GM12864 (cell line): ENCODE results near the gene NLRP9.

Experiments
- DNase-seq: peaks from one replicate; pipeline ENCODE4 v3.0.0-alpha.2; 2011; ENCODE audit warnings: low read depth
- H3K4me3 ChIP-seq: 2 replicates; pipeline ENCODE4 v1.5.1; 2011; ENCODE audit warnings: mild to moderate bottlenecking, low read depth, low read length, control low read depth
- TF ChIP-seq, protein P1 (sequence below): IDR thresholded peaks from 2 replicates; pipeline ENCODE4 v1.5.1; 2011; ENCODE audit warnings: low read depth, mild to moderate bottlenecking, moderate library complexity, low read length, control low read depth, inconsistent platforms; ENCODE audit errors: missing control alignments

NLRP9 gene

DNA sequence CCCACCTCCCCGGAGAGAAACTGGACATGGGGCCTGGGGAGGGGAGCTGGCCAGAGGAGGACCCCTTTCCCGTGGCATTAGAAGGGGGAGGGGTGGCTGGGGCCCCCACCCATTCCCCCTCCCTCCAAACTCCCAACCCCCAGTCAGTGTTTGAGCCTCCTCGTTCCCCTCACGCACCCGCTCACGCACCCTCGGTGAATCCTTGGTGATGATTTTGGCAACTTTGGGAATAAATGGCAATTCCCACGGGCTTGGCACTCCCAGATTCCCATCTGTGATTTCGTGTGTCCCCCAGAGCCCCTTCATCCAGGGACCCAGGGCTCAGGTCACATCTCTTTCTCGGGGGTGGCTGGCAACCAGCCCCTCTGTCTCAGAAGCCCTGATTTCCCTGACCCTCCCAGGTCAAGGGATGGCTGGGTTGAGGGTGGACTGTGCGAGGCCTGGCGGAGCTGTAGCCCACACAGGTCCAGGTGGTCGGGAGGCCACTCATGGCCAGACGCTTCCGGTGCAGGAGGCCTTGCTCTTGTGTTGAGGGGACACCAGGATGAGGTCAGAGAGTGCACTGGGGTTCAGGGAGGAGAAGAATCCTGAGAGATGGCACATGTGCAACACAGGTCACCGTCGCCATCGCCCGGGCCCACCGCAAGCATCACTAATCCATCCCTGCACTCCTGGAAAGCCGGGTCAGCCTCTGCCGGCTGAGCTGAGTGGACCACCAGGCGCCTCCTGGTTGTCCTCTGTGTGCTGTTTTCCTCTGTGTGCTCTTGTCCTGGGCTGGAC is 42.5 kb downstream of the NLRP9 start:
- no peak overlapping the region for H3K4me3 ChIP-seq
- TF ChIP-seq, protein P1, sequence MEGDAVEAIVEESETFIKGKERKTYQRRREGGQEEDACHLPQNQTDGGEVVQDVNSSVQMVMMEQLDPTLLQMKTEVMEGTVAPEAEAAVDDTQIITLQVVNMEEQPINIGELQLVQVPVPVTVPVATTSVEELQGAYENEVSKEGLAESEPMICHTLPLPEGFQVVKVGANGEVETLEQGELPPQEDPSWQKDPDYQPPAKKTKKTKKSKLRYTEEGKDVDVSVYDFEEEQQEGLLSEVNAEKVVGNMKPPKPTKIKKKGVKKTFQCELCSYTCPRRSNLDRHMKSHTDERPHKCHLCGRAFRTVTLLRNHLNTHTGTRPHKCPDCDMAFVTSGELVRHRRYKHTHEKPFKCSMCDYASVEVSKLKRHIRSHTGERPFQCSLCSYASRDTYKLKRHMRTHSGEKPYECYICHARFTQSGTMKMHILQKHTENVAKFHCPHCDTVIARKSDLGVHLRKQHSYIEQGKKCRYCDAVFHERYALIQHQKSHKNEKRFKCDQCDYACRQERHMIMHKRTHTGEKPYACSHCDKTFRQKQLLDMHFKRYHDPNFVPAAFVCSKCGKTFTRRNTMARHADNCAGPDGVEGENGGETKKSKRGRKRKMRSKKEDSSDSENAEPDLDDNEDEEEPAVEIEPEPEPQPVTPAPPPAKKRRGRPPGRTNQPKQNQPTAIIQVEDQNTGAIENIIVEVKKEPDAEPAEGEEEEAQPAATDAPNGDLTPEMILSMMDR: no peak
- no peak for DNase-seq

GRCh38 chr19:55694656-55695491 is 43.3 kb downstream of the NLRP9 start:
- H3K4me3 ChIP-seq: no peak overlapping the region
- DNase-seq: no peak
- TF ChIP-seq, protein P1: no peak

GRCh38 chr19:55694241-55694655 is 44.0 kb downstream of the NLRP9 start:
- TF ChIP-seq, protein P1: no peak
- no peak overlapping the region for H3K4me3 ChIP-seq

DNA sequence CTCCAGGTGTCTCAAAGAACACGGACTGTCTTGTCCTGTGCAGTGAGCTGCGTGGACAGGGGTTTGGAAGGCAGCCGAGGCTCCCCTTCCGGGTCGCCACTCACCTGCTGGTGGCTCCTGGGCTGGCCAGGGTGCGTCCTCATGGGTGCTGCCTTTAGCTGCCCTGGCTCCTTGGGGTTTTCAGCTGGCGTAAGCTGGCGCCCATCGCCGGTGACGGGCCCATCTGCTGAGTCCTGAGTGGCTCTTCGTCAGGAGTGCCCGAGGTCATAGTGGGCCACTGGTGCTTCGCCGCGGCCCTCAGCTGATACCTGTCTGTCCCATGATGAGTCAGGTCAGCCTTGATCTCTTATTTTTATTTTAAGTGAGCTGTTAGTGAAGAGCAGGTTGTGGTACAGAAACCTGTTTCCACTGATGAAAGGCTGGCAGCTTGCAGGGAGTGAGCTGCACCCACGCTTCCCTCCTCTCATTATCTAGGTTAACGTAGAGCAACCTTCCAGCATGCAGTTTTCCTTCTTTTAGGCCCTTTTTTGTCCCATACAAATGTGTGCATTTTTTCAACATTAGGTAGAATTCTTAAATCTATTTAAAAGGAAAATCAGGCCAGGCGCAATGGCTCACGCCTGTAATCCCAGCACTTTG is 44.7 kb downstream of the NLRP9 start:
- TF ChIP-seq, protein P1: no peak
- no peak overlapping the region for H3K4me3 ChIP-seq
- no peak for DNase-seq

More at GRCh38 chr19:55694241-55694655, 44.0 kb downstream of the NLRP9 start:
- DNase-seq: no peak

GRCh38 chr19:55692681-55693081 is 45.5 kb downstream of the NLRP9 start:
- no peak for DNase-seq
- H3K4me3 ChIP-seq: no peak overlapping the region
- TF ChIP-seq, protein P1: no peak

DNA sequence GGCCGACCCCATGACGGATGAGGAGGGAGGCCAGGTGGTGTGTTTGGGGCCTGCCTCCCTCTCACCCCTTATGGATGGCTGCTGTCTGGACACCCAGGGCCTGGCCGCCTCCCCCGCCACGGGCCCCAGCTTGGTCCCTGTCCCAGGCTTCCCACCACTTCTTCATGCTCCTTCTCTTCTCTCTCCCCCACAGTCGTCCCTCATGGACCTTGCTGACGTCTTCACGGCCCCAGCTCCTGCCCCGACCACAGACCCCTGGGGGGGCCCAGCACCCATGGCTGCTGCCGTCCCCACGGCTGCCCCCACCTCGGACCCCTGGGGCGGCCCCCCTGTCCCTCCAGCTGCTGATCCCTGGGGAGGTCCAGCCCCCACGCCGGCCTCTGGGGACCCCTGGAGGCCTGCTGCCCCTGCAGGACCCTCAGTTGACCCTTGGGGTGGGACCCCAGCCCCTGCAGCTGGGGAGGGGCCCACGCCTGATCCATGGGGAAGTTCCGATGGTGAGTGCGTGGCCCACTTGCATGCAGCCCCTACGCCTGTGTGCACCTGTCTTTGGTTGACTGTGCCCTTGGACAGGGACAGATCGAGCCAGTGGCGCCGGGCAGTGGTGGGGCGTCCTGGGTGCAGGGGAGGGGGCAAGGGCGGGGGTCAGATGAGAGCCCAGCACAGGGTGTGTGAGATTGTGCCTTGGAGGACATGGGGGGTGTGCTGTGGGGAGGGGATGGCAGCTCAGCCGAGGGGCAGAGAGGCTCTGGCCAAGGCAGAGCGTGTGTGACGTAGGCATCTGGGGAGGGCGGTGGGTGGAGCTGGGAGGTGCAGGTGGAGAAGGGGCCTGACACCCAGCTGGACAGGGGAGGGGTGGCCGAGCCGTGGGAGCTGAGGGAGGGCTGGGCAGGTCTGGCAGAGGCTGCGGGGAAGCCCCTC is 46.4 kb downstream of the NLRP9 start:
- H3K4me3 ChIP-seq: no peak overlapping the region
- TF ChIP-seq, protein P1: no peak
- no peak for DNase-seq
